Loucy (cell line): Measurements from ENCODE around the gene EMC6.

Source experiments
- H2AFZ ChIP-seq: fragments of 200-600 bp; sonication (generic); 2 replicates; pipeline ENCODE4 v1.6.0; 2016; ENCODE audit warnings: antibody characterized with exemption, mild to moderate bottlenecking, low read length, moderate library complexity
- H3F3A ChIP-seq: fragments of 200-600 bp; 2 replicates; pipeline ENCODE4 v1.6.0; 2016; ENCODE audit warnings: antibody characterized with exemption, low read depth, mild to moderate bottlenecking
- H3K27me3 ChIP-seq: fragments of 200-600 bp; sonication (generic); 2 replicates; pipeline ENCODE4 v1.6.1; 2014; ENCODE audit warnings: low read length, mild to moderate bottlenecking; ENCODE audit not compliant: insufficient read depth, poor library complexity, severe bottlenecking
- H3K36me3 ChIP-seq: fragments of 200-600 bp; sonication (generic); 2 replicates; pipeline ENCODE4 v1.6.1; 2016; ENCODE audit warnings: low read length; ENCODE audit not compliant: insufficient read depth
- H3K4me1 ChIP-seq: fragments of 200-600 bp; sonication (generic); 2 replicates; pipeline ENCODE4 v1.5.1; 2014; ENCODE audit warnings: low read length, mild to moderate bottlenecking; ENCODE audit not compliant: insufficient read depth, poor library complexity, severe bottlenecking
- H3K4me2 ChIP-seq: fragments of 200-600 bp; sonication (generic); 2 replicates; pipeline ENCODE4 v1.6.0; 2014; ENCODE audit warnings: antibody characterized with exemption, low read length, low read depth, mild to moderate bottlenecking; ENCODE audit not compliant: poor library complexity, severe bottlenecking
- H3K4me3 ChIP-seq: fragments of 200-600 bp; sonication (generic); 2 replicates; pipeline ENCODE4 v1.5.1; 2014; ENCODE audit warnings: low read length, mild to moderate bottlenecking, mixed read lengths; ENCODE audit not compliant: poor library complexity, severe bottlenecking
- H3K79me2 ChIP-seq: fragments of 200-600 bp; sonication (generic); 2 replicates; pipeline ENCODE4 v1.6.1; 2014; ENCODE audit warnings: low read length; ENCODE audit not compliant: insufficient read depth
- H3K9ac ChIP-seq: fragments of 200-600 bp; sonication (generic); 2 replicates; pipeline ENCODE4 v1.6.0; 2014; ENCODE audit warnings: mild to moderate bottlenecking, low read depth, low read length, moderate library complexity; ENCODE audit not compliant: poor library complexity, severe bottlenecking
- H3K9me2 ChIP-seq: fragments of 200-600 bp; sonication (generic); replicated peaks from 2 replicates; pipeline ENCODE4 v1.6.1; 2016; ENCODE audit warnings: low read depth, low read length, mixed read lengths
- H3K9me3 ChIP-seq: fragments of 200-600 bp; sonication (generic); 2 replicates; pipeline ENCODE4 v1.6.1; 2014; ENCODE audit warnings: mild to moderate bottlenecking, antibody characterized with exemption, low read length, low read depth; ENCODE audit not compliant: insufficient read depth
- H4K20me1 ChIP-seq: fragments of 200-600 bp; sonication (generic); 2 replicates; pipeline ENCODE4 v1.6.0; 2014; ENCODE audit warnings: antibody characterized with exemption, low read length, mild to moderate bottlenecking; ENCODE audit not compliant: insufficient read depth, poor library complexity, severe bottlenecking
- EZH2phosphoT487 ChIP-seq: fragments of 200-600 bp; IDR thresholded peaks from 2 replicates; pipeline ENCODE4 v1.6.1; 2018; ENCODE audit warnings: antibody characterized with exemption, mild to moderate bottlenecking, moderate library complexity, borderline replicate concordance
- TF ChIP-seq, protein P1 (sequence below): fragments of 200-600 bp; sonication (generic); conservative IDR thresholded peaks from 2 replicates; pipeline ENCODE4 v1.5.1; 2014; ENCODE audit warnings: mild to moderate bottlenecking, antibody characterized with exemption, low read length

The EMC6 gene

DNA sequence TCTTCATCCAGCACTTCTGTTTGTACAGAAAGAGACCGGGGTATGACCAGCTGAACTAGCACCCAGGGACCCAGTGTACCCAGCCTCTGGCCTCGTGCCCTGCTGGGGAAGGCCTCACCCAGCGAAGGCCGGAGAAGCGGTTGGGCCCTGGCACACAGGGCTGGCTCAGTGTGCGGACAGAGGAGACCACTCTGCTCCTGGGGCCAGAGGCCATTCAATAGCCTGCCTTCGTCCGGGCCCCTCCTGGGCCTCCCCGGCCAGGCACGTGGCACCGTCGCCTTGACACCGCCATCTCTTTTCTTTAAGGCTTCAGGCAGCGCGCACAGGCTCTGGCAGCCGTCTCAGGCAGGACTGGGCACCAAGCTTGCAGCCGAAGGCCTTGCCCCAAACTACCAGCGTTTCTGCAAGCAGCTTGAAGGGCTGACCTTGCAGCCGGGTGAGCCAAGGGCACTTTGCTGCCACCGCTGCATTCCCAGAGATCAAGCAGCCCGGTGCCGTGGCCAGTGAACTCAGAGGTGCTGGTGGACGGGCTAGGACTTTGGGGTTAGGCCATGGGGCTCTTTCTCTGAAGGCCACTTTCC is 8.2 kb upstream of the EMC6 start:
- Histone ChIP-seq H3K36me3 (no peaks in the 10 kb centered on the region), H3K4me3 (no peak overlapping the region), H4K20me1 (no peaks in the 10 kb centered on the region), H3K4me2 (no peak overlapping the region), H3K9me3 (no peaks in the 10 kb centered on the region), H3K9ac (no peak overlapping the region), H3K27me3 (no peaks in the 10 kb centered on the region), H3F3A (no peaks in the 10 kb centered on the region), H2AFZ (no peak overlapping the region), H3K4me1 (no peaks in the 10 kb centered on the region), H3K9me2 (no peaks in the 10 kb centered on the region), H3K79me2 (no peaks in the 10 kb centered on the region)
- TF ChIP-seq EZH2phosphoT487 = no peak
- TF ChIP-seq, protein P1, sequence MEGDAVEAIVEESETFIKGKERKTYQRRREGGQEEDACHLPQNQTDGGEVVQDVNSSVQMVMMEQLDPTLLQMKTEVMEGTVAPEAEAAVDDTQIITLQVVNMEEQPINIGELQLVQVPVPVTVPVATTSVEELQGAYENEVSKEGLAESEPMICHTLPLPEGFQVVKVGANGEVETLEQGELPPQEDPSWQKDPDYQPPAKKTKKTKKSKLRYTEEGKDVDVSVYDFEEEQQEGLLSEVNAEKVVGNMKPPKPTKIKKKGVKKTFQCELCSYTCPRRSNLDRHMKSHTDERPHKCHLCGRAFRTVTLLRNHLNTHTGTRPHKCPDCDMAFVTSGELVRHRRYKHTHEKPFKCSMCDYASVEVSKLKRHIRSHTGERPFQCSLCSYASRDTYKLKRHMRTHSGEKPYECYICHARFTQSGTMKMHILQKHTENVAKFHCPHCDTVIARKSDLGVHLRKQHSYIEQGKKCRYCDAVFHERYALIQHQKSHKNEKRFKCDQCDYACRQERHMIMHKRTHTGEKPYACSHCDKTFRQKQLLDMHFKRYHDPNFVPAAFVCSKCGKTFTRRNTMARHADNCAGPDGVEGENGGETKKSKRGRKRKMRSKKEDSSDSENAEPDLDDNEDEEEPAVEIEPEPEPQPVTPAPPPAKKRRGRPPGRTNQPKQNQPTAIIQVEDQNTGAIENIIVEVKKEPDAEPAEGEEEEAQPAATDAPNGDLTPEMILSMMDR = no peak

GRCh38 chr17:3663102-3664011 is 5.3 kb upstream of the EMC6 start:
- TF ChIP-seq EZH2phosphoT487 = no peak
- TF ChIP-seq, protein P1 = no peak
- H3K9ac ChIP-seq = no peak overlapping the region
- no peaks in the 10 kb centered on the region for H3K36me3 ChIP-seq
- no peak overlapping the region for H3K4me2 ChIP-seq
- no peaks in the 10 kb centered on the region for H3K9me2 ChIP-seq
- no peaks in the 10 kb centered on the region for H3K9me3 ChIP-seq
- H3K79me2 ChIP-seq = peaks cover 6% of the 10 kb centered on the region; the same call in 1 of the 2 replicates
- no peaks in the 10 kb centered on the region for H3K27me3 ChIP-seq
- H3K4me1 ChIP-seq = peaks cover 6% of the 10 kb centered on the region
- no peaks in the 10 kb centered on the region for H3F3A ChIP-seq
- H3K4me3 ChIP-seq = no peak overlapping the region
- H4K20me1 ChIP-seq = no peaks in the 10 kb centered on the region
- H2AFZ ChIP-seq = no peak overlapping the region

DNA sequence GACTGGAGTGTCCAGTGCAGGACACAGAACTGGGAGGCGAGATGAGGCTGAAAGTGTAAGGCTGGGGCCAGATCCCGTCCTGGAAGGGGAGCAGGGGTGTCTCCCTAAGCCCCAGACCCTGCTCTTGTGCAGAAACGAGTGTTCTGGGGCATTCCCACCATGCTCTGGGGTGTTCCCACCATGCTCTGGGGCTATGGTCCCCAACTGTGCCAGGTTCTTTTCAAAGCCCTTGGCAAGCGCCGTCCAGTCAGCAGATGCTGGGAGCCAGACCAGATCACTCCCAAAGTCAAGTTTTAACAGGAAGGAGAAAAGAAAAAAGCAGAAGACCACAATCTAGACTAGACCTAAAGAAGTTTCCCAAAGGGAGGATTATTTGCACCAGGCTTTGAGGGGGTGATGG is 2.8 kb upstream of the EMC6 start:
- Histone ChIP-seq H3K9ac (no peak overlapping the region), H2AFZ (no peak overlapping the region), H3K4me1 (peaks cover 13% of the 10 kb centered on the region), H3K9me2 (no peaks in the 10 kb centered on the region), H3K4me2 (no peak overlapping the region), H3K27me3 (no peaks in the 10 kb centered on the region), H3F3A (no peaks in the 10 kb centered on the region), H4K20me1 (peaks cover 16% of the 10 kb centered on the region), H3K36me3 (no peaks in the 10 kb centered on the region), H3K4me3 (no peak overlapping the region), H3K9me3 (no peaks in the 10 kb centered on the region), H3K79me2 (peaks cover 25% of the 10 kb centered on the region)
- TF ChIP-seq, protein P1 = no peak
- no peak for TF ChIP-seq EZH2phosphoT487
